GM10847 (cell line): ENCODE results near the gene ZNF768.

Source experiments
- POLR2A ChIP-seq: IDR thresholded peaks from 2 replicates; pipeline ENCODE4 v1.6.1; 2011; ENCODE audit not compliant: insufficient read length; ENCODE audit errors: extremely low read depth

ZNF768 gene

DNA sequence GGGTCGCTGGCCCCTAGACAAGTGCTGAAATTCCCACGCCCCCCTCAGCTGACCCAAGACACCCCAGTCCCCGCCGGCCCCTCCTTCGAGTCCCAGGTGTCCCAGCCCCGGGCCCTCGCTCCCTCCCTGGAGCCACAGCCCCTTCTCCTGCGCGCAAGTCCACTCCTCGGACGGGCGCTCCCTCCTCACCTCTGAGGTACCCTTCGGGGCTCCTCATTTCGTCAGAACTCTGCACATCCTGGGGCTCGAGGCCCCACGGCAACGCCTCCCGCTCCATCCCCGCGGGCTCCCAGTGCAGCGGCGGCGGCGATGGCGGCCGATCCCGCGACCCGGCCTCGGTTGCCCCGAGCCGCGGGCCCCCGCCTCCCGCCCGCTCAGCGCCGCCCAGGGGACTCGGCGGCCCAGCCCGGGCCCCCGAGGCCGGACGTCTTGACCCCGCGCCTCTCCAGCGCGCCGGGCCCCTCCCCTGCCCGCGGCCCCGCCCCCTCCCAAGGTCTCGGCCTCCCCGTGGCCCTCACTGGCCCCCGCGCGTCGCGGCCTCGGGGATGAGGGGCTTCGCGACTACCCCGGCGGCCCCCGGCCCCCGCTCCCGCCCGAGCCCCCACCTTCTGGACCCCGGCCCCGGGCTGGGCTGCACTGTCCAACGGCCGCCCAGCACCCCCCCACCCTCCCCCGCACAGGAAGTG is at the start of gene ZNF768:
ZNF768 (minus strand) TSS at position 430 of the 686 bp plus-strand sequence; CDS start at position 277, 153 bp downstream.
- no peak for TF ChIP-seq POLR2A

- TF ChIP-seq POLR2A = no peak
Measured at GRCh38 chr16:30574678-30575077, 48.3 kb upstream of the ZNF768 start.

- TF ChIP-seq POLR2A = peak; percentile 29
Measured at GRCh38 chr16:30571445-30572322, 45.3 kb upstream of the ZNF768 start, which contains the start of gene ZNF688. Gene ZNF688, minus strand, starts transcription at chr16:30571714. Its CDS starts 85 bp downstream, at chr16:30571629.

- no peak for TF ChIP-seq POLR2A
Measured at GRCh38 chr16:30570636-30571444, 44.5 kb upstream of the ZNF768 start.

DNA sequence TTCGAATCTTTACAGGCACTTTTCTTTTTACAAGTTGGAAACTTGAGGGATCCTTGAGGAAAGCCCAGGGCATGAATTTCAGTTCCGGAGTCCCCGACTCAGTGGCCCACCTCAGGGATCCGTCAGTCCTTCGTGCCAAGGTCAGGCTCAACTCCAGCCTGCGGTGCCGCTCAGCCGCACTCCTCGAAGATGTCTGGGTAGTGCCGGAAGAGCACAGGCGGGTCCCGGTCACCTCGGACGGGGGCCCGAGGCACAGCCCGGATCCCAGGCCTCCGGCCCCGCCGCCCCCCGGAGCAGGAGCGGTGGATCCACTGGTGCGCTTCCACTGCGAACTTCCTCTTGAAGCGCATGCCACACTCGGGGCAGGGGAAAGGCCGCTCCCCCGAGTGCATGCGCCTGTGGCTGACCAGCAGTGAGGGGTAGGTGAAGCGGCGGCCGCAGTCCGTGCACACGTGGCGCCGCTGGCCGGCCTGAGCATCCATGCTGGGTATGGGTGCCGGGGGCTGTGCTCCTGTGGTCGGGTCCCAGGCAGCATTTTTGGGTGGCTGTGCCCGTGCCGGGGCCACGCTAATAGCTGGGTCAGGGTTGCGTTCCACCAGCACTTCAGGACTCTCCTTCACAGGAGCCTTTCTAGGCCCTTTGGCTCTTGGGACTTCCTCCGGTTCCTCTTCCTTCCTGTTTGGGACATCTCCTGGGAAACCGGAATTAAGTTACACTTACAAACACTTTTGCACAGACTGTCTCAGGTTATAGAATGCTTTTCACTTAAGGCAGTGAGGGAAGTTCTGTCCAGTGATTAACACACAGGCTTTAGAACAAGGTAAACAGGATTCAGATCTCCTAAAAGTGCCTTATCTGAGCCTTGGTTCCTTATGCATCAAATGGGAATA is 43.6 kb upstream of the ZNF768 start:
- TF ChIP-seq POLR2A = no peak

- TF ChIP-seq POLR2A = no peak
Measured at GRCh38 chr16:30569281-30569680, 42.9 kb upstream of the ZNF768 start.

DNA sequence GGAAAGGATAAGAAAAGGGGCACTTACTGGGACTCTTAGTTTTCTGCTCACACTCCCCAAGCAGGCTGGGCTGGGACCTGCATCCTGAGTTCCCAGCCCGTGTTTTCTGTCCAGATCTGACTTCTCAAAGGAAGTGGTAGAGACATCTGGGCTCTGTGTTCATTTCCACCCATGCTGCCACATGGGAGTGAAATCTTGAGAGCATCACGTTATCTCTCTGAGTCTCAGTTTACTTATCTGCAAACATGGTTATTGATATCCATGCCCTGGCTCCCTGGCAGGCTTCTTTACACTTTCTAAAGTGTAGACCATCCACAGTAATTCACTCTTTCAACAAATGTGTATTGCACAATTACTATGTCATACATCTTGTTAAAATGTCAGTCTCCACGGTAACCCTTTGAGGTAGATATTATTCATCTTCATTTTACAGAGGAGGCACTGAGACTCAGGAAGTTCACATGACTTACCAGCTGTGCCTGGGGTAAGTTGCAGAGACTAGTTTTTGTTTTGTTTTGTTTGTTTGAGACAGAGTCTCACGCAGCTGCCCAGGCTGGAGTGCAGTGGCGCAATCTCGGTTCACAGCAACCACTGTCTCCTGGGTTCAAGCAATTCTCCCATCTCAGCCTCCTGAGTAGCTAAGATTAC is 41.7 kb upstream of the ZNF768 start:
- TF ChIP-seq POLR2A = no peak

- TF ChIP-seq POLR2A = no peak
Measured at GRCh38 chr16:30567160-30567990, 41.0 kb upstream of the ZNF768 start.

GRCh38 chr16:30566531-30566930 is 40.2 kb upstream of the ZNF768 start:
- no peak for TF ChIP-seq POLR2A

GRCh38 chr16:30565984-30566383 is 39.6 kb upstream of the ZNF768 start:
- TF ChIP-seq POLR2A = no peak

GRCh38 chr16:30565526-30565925 is 39.2 kb upstream of the ZNF768 start:
- no peak for TF ChIP-seq POLR2A

DNA sequence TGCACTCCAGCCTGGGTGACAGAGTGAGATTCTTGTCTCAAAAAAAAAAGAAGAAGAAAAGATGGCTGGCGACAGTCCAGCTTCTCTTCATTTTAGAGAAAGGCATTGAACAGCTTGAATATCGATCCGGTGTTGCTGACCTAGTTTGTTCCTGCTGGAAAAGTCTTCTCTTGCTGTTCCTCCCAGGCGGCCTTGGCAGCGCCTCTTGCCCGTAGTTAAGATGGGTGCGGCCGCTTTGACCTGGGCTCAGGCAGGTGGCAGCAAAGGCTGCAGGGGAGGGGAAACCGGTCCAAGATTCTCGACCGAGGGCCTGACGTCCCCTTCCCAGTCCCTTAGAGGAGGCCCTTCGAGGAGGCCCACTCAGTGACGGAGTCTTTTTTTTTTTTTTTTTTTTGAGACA is 35.7 kb upstream of the ZNF768 start:
- no peak for TF ChIP-seq POLR2A
